Esophagus squamous epithelium (tissue), 5 donors: ENCODE measurements around the gene MYL9. TPM values are rescaled to one million over a fixed set of nuclear protein-coding genes. Genes with fewer than 3 reads are reported as not detected.

Experiments
- DNase-seq: peaks from one replicate; lab custom pipeline; 2025; lab: John Stamatoyannopoulos, UW
- H3K27ac ChIP-seq, 4 donors: fragments of 200-600 bp; sonication (generic); one replicate each; pipeline ENCODE4 v1.5.1; 2016 to 2019; ENCODE audit warnings: mild to moderate bottlenecking in 1 of 4
- H3K27me3 ChIP-seq, 4 donors: fragments of 200-600 bp; sonication (generic); 1 replicate in 3 of 4; 2 replicates in 1 of 4; pipeline versions ENCODE4 v1.5.1 to v1.6.0; 2017 to 2021; ENCODE audit warnings: antibody characterized with exemption in 1 of 4
- H3K36me3 ChIP-seq, 3 donors: fragments of 200-600 bp; sonication (generic); one replicate each; pipeline ENCODE4 v1.5.1; 2016 to 2019
- H3K4me1 ChIP-seq, 3 donors: fragments of 200-600 bp; sonication (generic); one replicate each; pipeline ENCODE4 v1.5.1; 2017 to 2019
- H3K4me3 ChIP-seq, 4 donors: fragments of 200-600 bp; sonication (generic); 1 replicate in 3 of 4; 2 replicates in 1 of 4; pipeline ENCODE4 v1.5.1; 2016 to 2019; ENCODE audit warnings: mild to moderate bottlenecking in 2 of 4, moderate library complexity in 1 of 4
- H3K9me3 ChIP-seq, 3 donors: fragments of 200-600 bp; sonication (generic); one replicate each; pipeline ENCODE4 v1.5.1; 2016 to 2019
- CTCF ChIP-seq, 6 experiments: fragments of 450-650 bp in 4 of 6; fragments of 200-600 bp in 2 of 6; sonication (generic) in 2 of 6; IDR thresholded peaks; one replicate each; pipeline ENCODE4 v1.5.1; 2016 to 2019; ENCODE audit warnings: antibody characterized with exemption in 6 of 6, mild to moderate bottlenecking in 4 of 6, moderate library complexity in 4 of 6
- POLR2A ChIP-seq, 4 donors: fragments of 450-650 bp; IDR thresholded peaks; one replicate each; pipeline ENCODE4 v1.6.1; 2017; ENCODE audit warnings: antibody characterized with exemption in 4 of 4, mild to moderate bottlenecking in 4 of 4, moderate library complexity in 3 of 4
- WGBS, 2 donors: methylation state at CpG; one replicate each; pipeline ENCODE4 v1.1.5; 2018; 5-methylcytosine and 5-hydroxymethylcytosine counted together
- intact Hi-C: fragments of 100-400 bp; cut with DNase I; formaldehyde crosslinking; loops from one replicate; pipeline ENCODE4 v1.15.0; 2022
- total RNA-seq, 4 donors: library from RNA; depleted of rRNA; stranded (reverse); fragments of >200 nt; gene quantifications; one replicate each; pipeline ENCODE4 v1.1.0, GENCODE V29; 2016
- donor health status: DM: yes; HTN: yes; CAD: no.

MYL9 gene
- total RNA-seq, 4 donors from 2014 or later = 10.7 to 313 (median 60.7) TPM

- Histone ChIP-seq H3K36me3 (peaks cover 26 to 63% (median 34%) of the 10 kb centered on the region in 3 donors), H3K9me3 (no peaks in the 10 kb centered on the region), H3K4me1 (peaks cover 22 to 30% (median 25%) of the 10 kb centered on the region in 3 donors), H3K27me3 (no peaks in the 10 kb centered on the region), H3K4me3 (no peak overlapping the region), H3K27ac (no peak overlapping the region)
- TF ChIP-seq POLR2A (IDR thresholded peaks at IDR 0.05) = no peak
- no peak for TF ChIP-seq CTCF (IDR thresholded peaks at IDR 0.05)
- DNase-seq = no peak
- 92 to 96% methylated on average over 5 to 7 of the region's 33 CpGs for WGBS, 2 donors
- intact Hi-C loops = no loop called here
Measured at GRCh38 chr20:36496707-36497669, 44.3 kb upstream of the MYL9 start.

GRCh38 chr20:36497856-36498255, 43.5 kb upstream of the MYL9 start:
- Histone ChIP-seq H3K36me3 (peaks cover 26 to 71% (median 34%) of the 10 kb centered on the region in 3 donors), H3K9me3 (no peaks in the 10 kb centered on the region), H3K27ac (no peak overlapping the region), H3K4me3 (no peak overlapping the region), H3K27me3 (no peaks in the 10 kb centered on the region), H3K4me1 (peaks cover 13 to 25% (median 17%) of the 10 kb centered on the region in 3 donors)
- WGBS, 2 donors = 69 to 100% methylated on average over 1 to 3 of the region's 4 CpGs
- DNase-seq = no peak
- no peak for TF ChIP-seq CTCF (IDR thresholded peaks at IDR 0.05)
- no peak for TF ChIP-seq POLR2A (IDR thresholded peaks at IDR 0.05)
- intact Hi-C loops = no loop called here

GRCh38 chr20:36498386-36499179, 42.7 kb upstream of the MYL9 start:
- Histone ChIP-seq H3K36me3 (peaks cover 26 to 79% (median 34%) of the 10 kb centered on the region in 3 donors), H3K27me3 (no peaks in the 10 kb centered on the region), H3K4me3 (no peak overlapping the region), H3K27ac (peak overlapping the region in 1 of 4 donors; percentile 9), H3K4me1 (peaks cover 6 to 20% (median 10%) of the 10 kb centered on the region in 3 donors), H3K9me3 (no peaks in the 10 kb centered on the region)
- no peak for DNase-seq
- TF ChIP-seq POLR2A (IDR thresholded peaks at IDR 0.05) (no peak), CTCF (IDR thresholded peaks at IDR 0.05) (no peak)
- intact Hi-C loops = no loop called here
- WGBS, 2 donors = 83 to 94% methylated on average over 11 to 13 of the region's 14 CpGs

- intact Hi-C loops = no loop called here
- Histone ChIP-seq H3K4me3 (no peak overlapping the region), H3K4me1 (peaks cover 0 to 14% (median 4%) of the 10 kb centered on the region in 3 donors), H3K9me3 (no peaks in the 10 kb centered on the region), H3K27ac (no peak overlapping the region), H3K27me3 (no peaks in the 10 kb centered on the region), H3K36me3 (peaks cover 26 to 85% (median 34%) of the 10 kb centered on the region in 3 donors)
- no peak for TF ChIP-seq POLR2A (IDR thresholded peaks at IDR 0.05)
- WGBS, 2 donors = 91 to 92% methylated on average over 23 to 26 of the region's 26 CpGs
- no peak for DNase-seq
Measured at GRCh38 chr20:36499211-36499610, 42.1 kb upstream of the MYL9 start.

GRCh38 chr20:36499723-36500501, 41.4 kb upstream of the MYL9 start:
- peak overlapping the region in 1 of 4 donors; percentile 12 for H3K27ac ChIP-seq
- no peaks in the 10 kb centered on the region for H3K27me3 ChIP-seq
- intact Hi-C loops = no loop called here
- WGBS, 2 donors = 80 to 88% methylated on average over 6 to 20 of the region's 31 CpGs
- peaks cover 0 to 11% (median 0%) of the 10 kb centered on the region in 3 donors for H3K4me1 ChIP-seq
- TF ChIP-seq POLR2A (IDR thresholded peaks at IDR 0.05) (no peak), CTCF (IDR thresholded peaks at IDR 0.05) (no peak)
- no peak overlapping the region for H3K4me3 ChIP-seq
- DNase-seq = no peak
- H3K36me3 ChIP-seq = peaks cover 26 to 92% (median 34%) of the 10 kb centered on the region in 3 donors
- H3K9me3 ChIP-seq = no peaks in the 10 kb centered on the region
